AG08395 (cell line): ENCODE data around the gene ZFHX2.
"Not testable (repeated sequence)": the region's sequence is repeated elsewhere in the genome, so short reads cannot be mapped to it uniquely, and the experiment has no call there.

Source experiments
- DNase-seq: peaks from one replicate; pipeline ENCODE4 v3.0.0; 2012; ENCODE audit warnings: mixed read lengths, low spot score

Gene ZFHX2

GRCh38 chr14:23551266-23552028, at the start of gene ZFHX2:
Gene ZFHX2, minus strand, starts transcription at chr14:23551765. Its CDS starts 16,440 bp downstream, at chr14:23535325.
- DNase-seq, result peak; percentile 53

- DNase-seq, result no peak
Measured at GRCh38 chr14:23600806-23601205, 49.2 kb upstream of the ZFHX2 start.

DNA sequence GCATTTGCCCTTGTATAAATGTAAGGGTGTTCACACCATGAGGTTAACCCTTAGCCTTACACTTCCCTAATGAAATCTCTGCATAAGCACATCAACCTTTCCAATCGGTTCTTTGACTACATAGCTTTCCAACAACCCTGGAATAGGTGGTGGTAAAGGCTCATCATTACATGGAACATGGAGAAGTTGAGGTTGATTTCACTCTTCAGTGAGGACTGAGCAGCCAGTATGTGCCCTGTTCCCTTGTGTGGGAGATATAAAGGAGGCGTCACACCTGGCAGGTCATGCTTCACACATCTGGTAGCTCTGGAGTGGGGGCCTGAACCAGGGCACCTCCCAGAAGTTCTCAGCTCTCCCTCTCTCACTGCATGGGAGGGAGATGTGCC, 48.8 kb upstream of the ZFHX2 start:
- no peak for DNase-seq

DNA sequence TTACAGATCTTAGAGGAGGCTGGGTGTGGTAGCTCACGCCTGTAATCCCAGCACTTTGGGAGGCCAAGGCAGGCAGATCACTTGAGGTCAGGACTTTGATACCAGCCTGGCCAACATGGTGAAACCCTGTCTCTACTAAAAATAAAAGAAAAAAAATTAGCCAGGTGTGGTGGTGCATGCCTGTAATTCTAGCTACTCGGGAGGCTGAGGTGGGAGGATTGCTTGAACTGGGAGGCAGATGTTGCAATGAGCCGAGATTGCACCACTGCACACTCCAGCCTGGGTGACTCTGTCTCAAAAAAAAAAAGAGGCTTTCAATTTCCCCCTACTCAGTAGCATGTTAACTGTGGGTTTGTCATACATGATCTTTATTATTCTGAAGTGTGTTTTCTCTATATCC, 42.6 kb upstream of the ZFHX2 start:
- not testable (repeated sequence) for DNase-seq

- no peak for DNase-seq
Measured at GRCh38 chr14:23590198-23590597, 38.6 kb upstream of the ZFHX2 start.

- DNase-seq, result no peak
Measured at GRCh38 chr14:23589606-23590005, 38.0 kb upstream of the ZFHX2 start.

DNA sequence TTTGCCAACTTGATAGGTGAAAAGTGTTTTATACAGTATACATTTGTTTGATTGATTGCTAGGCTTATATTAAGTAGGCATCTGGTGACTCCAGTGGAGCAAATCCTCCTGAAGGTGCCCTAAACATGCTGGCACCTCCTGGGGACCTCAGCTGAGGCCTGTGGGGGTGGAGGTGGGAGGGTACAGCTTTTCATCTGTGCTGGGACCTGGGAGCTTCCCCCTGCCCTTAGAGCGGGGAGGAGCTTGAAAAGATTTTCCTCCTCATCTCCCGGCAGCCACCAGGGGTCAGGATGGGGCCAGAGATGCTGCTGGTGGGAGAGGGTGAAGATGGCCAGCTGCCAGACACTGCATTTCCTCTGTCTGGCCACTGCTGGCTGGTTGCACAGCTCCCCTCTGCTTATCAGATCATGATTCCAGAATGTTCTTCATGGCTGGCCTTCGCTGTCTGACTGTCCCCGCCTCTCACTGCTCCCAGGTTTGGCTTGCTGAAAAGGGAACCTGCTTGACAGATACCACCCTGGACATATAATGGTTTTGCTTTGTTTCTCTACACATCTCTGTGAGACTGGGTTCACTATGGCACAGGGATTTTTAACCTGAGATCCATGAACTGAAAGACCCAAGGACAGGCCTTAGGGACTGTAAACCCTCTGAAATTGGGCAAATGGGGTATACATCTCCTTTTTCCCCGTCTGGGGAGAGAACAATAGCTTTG, 37.5 kb upstream of the ZFHX2 start:
- peak; percentile 88 for DNase-seq

GRCh38 chr14:23584527-23585203, 33.1 kb upstream of the ZFHX2 start:
- DNase-seq, result not testable (repeated sequence)

DNA sequence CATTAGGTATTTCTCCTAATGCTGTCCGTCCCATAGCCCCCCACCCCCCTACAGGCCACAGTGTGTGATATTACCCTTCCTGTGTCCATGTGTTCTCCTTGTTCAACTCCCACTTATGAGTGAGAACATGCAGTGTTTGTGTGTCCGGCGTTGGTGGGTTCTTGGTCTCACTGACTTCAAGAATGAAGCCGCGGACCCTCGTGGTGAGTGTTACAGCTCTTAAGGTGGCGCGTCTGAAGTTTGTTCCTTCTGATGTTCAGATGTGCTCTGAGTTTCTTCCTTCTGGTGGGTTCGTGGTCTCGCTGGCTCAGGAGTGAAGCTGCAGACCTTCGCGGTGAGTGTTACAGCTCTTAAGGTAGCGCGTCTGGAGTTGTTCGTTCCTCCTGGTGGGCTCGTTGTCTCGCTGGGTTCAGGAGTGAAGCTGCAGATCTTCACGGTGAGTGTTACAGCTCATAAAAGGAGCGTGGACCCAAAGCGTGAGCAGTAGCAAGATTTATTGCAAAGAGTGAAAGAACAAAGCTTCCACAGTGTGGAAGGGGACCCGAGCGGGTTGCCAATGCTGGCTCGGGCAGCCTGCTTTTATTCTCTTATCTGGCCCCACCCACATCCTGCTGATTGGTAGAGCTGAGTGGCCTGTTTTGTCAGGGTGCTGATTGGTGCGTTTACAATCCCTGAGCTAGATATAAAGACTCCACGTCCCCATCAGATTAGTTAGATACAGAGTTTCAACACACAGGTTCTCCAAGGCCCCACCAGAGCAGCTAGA, 32.4 kb upstream of the ZFHX2 start:
- DNase-seq, result not testable (repeated sequence)

- no peak for DNase-seq
Measured at GRCh38 chr14:23582906-23583760, 31.6 kb upstream of the ZFHX2 start.

DNA sequence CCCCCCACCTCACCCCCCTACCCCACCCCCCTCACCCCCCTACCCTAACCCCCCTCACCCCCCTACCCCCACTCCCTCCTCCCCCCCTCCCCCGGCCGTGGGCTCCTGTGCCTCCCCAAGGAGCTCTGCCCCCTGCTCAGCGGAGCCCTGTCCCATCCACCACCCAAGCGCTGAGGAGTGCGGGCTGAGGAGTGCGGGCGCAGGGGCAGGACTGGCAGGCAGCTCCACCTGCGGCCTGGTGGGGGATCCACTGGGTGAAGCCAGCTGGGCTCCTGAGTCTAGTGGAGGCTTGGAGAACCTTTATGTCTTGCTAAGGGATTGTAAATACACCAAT, 29.4 kb upstream of the ZFHX2 start:
- DNase-seq, result no peak

GRCh38 chr14:23580152-23580926, 28.8 kb upstream of the ZFHX2 start:
- no peak for DNase-seq

- DNase-seq, result no peak
Measured at GRCh38 chr14:23579739-23580138, 28.2 kb upstream of the ZFHX2 start.

DNA sequence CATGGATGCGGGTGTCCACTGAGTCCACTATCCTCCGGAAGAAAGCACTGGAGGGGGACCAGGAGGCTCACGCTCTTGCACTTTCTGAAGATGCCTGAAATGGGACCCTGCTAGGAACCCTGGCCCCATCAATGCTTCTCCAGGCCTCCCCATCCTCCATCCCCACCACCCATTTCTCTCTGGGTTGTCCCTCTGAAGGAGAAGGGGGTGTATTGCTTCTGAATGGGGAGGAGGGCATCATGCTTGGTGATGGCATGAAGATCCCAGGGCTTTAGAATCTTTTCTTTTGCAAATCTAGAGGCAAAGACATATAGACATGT, 27.7 kb upstream of the ZFHX2 start:
- no peak for DNase-seq

DNA sequence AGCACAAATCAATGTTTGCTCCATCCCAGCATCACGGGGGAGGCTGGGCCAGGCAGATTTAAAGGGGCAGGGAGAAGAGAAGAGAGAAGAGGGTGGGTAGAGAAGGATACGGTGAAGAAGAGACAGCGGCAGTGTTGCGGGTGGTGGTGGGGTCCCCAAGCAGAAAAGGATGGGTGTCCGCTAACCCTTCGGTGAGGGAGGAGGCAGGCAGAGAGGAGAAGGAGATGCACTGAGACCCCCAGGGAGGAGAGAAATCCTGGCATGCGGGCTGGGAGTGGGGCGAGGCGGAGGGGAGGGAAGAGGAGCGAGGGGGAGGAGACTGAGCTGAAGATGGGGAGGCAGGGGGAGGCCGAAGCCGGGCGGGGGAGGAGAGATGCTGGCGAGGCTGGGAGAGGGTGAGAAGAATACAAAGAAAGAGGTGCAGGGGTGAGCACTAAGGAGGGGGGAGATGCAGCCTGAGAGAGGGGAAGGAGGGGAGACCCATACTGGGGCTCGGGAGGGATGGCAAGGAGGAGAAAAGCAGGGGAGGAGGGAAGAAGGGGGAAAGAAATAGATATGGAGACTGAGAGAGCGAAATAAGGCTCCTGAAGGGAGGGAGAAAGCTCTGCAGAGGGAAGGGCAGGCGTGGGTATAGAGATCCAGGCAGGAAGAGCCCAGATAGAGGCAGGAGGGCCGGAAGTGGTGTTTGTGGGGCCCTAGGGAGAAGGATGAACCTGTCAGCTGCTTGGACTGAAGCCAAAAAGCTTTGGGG, 27.2 kb upstream of the ZFHX2 start, which contains the start of gene JPH4:
JPH4 (minus strand) TSS at position 231 of the 751 bp plus-strand sequence. CDS start 1,337 bp downstream, outside the sequence.
- no peak for DNase-seq

GRCh38 chr14:23577710-23578392, 26.3 kb upstream of the ZFHX2 start:
- no peak for DNase-seq

DNA sequence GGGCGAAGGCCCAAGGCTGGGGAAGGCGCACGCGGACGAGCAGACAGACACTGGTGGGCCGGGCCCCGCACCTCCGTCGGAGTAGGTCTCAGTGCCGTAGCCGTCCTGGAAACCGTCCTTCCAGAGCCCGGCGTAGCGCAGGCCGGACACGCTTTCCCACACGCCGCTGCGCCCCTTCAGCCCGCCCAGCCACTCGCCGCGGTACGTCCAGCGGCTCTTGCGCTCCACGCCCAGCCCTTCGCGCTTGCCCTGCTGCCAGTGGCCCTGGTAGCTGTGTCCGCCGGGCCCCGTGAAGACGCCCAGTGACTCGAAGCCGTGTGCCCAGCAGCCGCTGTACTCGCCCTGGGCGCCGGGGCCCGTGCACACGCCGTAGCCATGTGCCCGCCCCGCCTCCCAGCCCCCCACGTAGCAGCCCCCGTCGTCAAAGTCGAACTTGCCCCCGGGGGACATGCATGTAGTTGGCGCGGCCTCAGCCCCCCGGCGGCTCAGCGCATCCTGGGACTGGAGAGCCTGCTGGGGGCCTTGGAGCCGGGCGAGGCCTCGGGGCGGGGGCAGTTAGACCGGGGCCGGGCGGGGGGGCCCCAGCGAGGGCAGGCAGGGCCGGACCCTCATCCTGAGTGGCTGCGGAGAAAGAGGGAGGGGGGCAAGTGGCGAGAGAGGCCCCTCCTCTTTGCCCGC, 25.6 kb upstream of the ZFHX2 start:
- DNase-seq, result peak; percentile 24

DNA sequence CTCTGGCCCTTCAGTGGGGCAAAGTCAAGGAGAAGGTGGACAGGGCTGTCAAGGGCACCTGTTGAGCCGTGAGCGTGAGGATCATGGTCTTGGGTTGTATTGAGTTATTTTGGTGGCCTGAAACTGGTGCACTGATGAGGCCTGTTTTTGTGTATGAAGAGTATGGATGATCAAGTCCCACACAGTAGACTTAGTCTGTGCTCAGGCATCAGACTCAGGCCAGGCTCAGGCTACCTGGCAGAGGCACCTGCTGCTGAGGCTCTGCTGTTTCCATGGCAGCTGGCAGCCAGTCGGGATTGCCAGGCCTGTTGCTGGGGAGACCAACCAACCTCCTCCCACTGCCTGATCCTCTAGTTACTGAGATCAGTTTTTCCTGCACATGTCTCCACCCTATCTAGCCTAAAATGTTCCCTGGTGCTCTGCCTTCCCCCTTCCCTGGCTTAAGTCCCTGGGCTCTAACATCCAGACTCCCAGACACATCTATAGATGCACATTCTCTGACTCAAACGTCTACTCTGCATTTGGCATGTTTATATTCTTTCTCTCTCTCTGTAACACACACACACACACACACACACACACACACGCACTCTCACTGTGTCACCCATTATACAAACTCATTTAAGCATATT, 21.9 kb upstream of the ZFHX2 start:
- DNase-seq, result no peak
